ENCODE measurements around the gene DHPS. TPM values are rescaled to one million over a fixed set of nuclear protein-coding genes. Genes with fewer than 3 reads are reported as not detected.
"Not testable (repeated sequence)": the region's sequence is repeated elsewhere in the genome, so short reads cannot be mapped to it uniquely, and the experiment has no call there.

Gene DHPS
- polyA plus RNA-seq, 10 donors, result 52.3 to 63.0 (median 59.8) TPM

- no peak for DNase-seq
Observed at GRCh38 chr19:12647490-12648071, 34.1 kb downstream of the DHPS start.

- no peak for DNase-seq
Observed at GRCh38 chr19:12647047-12647446, 34.6 kb downstream of the DHPS start.

GRCh38 chr19:12646551-12646950 is 35.1 kb downstream of the DHPS start:
- DNase-seq, result no peak

DNA sequence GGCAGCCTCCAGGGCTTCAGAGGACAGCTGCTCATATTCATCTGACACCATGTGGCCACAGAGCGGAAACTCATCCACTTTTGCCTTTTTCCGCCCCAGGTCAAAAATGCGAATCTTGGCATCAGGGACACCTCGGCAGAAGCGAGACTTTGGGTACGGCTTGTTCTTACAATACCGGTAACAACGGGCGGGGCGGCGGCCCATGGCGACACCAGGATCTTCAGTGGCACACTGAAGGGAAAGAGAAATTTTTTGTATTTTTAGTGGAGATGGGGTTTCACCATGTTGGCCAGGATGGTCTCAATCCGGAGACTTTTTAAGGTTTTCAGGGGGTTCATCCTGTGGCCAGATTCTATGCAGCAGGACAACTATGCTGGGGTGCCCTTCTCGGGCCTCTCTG is 38.0 kb downstream of the DHPS start:
- DNase-seq, result not testable (repeated sequence)

DNA sequence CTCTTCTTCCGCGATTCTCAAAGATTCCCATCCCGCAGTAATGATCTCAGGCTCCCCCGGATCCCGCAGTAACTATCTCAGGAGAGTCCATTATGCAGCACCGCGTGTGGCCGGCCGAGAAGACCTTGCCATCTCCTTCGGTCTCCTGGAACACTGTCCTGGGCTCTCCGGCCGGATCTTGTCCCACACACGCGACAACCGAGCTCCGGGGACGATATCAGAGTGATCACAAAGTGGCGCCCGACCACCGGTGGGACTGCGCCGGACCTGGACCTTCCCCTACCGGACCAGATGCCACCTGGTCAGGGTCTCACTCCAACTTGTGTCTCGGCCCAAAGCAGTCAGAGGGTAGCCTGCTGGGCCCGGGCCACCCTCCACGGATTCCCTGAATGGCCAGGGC is 39.2 kb downstream of the DHPS start:
- DNase-seq, result no peak

GRCh38 chr19:12641456-12641855 is 40.2 kb downstream of the DHPS start:
- DNase-seq, result no peak

- peak; percentile 61 to 83 (median 72) for DNase-seq
Observed at GRCh38 chr19:12639901-12640613, 41.6 kb downstream of the DHPS start.

GRCh38 chr19:12638611-12639182 is 43.0 kb downstream of the DHPS start:
- DNase-seq, result no peak

DNA sequence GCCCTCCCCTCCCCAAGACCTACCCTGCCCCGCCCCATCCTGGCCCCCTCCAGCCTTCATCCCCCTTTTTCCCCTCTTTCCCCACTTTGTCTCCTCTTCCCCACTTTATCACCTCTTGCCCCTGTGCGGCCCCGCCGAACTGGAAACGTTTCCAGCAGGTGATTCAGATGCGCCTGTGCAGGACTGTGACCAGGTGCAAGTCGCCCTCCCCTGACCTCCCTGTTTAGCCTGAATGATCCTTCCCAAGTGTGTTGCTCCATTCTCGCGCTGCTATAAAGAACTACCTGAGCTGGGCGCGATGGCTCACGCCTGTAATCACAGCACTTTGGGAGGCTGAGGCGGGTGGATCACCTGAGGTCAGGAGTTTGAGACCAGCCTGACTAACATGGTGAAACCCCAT is 45.0 kb downstream of the DHPS start:
- DNase-seq, result no peak

DNA sequence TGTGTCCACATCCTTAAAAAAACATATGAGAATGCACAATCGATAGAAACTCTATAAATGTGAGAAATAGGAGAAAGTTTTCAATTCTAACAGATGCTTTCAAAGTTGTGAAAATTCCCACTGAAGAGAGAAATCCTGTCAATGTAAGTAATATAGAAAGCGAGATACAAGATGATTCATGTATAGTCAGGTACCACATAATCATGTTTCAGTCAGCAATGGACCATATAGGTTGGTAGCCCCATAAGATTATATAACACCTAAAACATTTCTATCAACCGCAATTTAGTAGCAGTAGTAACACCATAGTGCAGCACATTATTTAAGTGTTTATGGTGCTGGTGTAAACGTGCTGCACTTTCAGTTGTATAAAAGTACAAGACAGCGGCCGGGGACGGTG is 52.5 kb downstream of the DHPS start:
- no peak for DNase-seq

DNA sequence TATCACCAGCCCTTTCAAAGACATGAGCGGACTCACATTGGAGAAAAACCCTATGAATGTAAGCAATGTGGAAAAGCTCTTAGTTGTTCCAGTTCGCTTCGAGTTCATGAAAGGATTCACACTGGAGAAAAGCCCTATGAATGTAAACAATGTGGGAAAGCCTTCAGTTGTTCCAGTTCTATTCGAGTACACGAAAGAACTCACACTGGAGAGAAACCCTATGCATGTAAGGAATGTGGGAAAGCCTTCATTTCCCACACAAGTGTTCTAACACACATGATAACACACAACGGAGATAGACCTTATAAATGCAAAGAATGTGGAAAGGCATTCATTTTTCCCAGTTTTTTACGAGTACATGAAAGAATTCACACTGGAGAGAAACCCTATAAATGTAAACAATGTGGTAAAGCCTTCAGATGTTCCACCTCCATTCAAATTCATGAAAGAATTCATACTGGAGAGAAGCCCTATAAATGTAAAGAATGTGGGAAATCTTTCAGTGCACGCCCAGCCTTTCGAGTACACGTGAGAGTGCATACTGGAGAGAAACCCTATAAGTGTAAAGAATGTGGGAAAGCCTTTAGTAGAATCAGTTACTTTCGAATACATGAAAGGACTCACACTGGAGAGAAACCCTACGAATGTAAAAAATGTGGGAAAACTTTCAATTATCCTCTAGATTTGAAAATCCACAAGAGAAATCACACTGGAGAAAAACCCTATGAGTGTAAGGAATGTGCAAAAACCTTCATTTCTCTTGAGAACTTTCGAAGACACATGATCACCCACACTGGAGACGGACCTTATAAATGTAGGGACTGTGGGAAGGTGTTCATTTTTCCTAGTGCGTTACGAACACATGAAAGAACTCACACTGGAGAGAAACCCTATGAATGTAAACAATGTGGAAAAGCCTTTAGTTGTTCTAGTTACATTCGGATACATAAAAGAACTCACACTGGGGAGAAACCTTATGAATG is 53.3 kb downstream of the DHPS start:
- DNase-seq, result no peak

GRCh38 chr19:12626958-12627357 is 54.7 kb downstream of the DHPS start:
- no peak for DNase-seq

Other genes with a start within 250 kb of the DHPS start
- gene ZNF443, start 240.9 kb downstream of the DHPS start, polyA plus RNA-seq (ENCODE audit: insufficient read length in 10 of 10), result 1 to 10 TPM; 2.7 to 4.7 (median 3.6) TPM
- gene ZNF709, start 197.1 kb downstream of the DHPS start, polyA plus RNA-seq (ENCODE audit: insufficient read length in 10 of 10), result 1 to 10 TPM; 1.8 to 4.1 (median 2.9) TPM
- 1 to 10 TPM; 3.2 to 5.9 (median 4.8) TPM for gene ZNF564, start 130.4 kb downstream of the DHPS start, polyA plus RNA-seq (ENCODE audit: insufficient read length in 10 of 10)
- gene ZNF490, start 71.1 kb downstream of the DHPS start, polyA plus RNA-seq (ENCODE audit: insufficient read length in 10 of 10), result 1 to 10 TPM; 1.5 to 4.6 (median 2.9) TPM
- 10 to 100 TPM in 9 of 10 donors, 1 to 10 TPM in 1; 7.7 to 17.5 (median 13.7) TPM for gene ZNF791, start 71.0 kb downstream of the DHPS start, polyA plus RNA-seq (ENCODE audit: insufficient read length in 10 of 10)
- gene MAN2B1, start 15.1 kb downstream of the DHPS start, polyA plus RNA-seq (ENCODE audit: insufficient read length in 10 of 10), result 10 to 100 TPM; 23.1 to 38.2 (median 27.9) TPM
- 10 to 100 TPM in 6 of 10 donors, 1 to 10 TPM in 4; 5.8 to 13.2 (median 10.6) TPM for gene WDR83, start 15.1 kb downstream of the DHPS start, polyA plus RNA-seq (ENCODE audit: insufficient read length in 10 of 10)
- gene GNG14, start 6.1 kb upstream of the DHPS start, polyA plus RNA-seq (ENCODE audit: insufficient read length in 10 of 10), result not detected
- 1 to 10 TPM; 2.5 to 6.3 (median 4.1) TPM for gene FBXW9, start 14.8 kb upstream of the DHPS start, polyA plus RNA-seq (ENCODE audit: insufficient read length in 10 of 10)
- 10 to 100 TPM; 44.6 to 69.5 (median 54.9) TPM for gene TNPO2, start 42.1 kb upstream of the DHPS start, polyA plus RNA-seq (ENCODE audit: insufficient read length in 10 of 10)
- gene TRIR, start 52.8 kb upstream of the DHPS start, polyA plus RNA-seq (ENCODE audit: insufficient read length in 10 of 10), result 100 to 1,000 TPM; 130 to 217 (median 172) TPM
- gene GET3, start 55.6 kb upstream of the DHPS start, polyA plus RNA-seq (ENCODE audit: insufficient read length in 10 of 10), result 10 to 100 TPM; 36.3 to 54.8 (median 41.8) TPM
- not detected for gene BEST2, start 69.9 kb upstream of the DHPS start, polyA plus RNA-seq (ENCODE audit: insufficient read length in 10 of 10)
- gene HOOK2, start 93.7 kb upstream of the DHPS start, polyA plus RNA-seq (ENCODE audit: insufficient read length in 10 of 10), result 10 to 100 TPM; 15.9 to 42.5 (median 22.4) TPM
- 100 to 1,000 TPM in 1 of 10 donors, 10 to 100 TPM in 9; 13.8 to 217 (median 45.0) TPM for gene JUNB, start 109.6 kb upstream of the DHPS start, polyA plus RNA-seq (ENCODE audit: insufficient read length in 10 of 10)
- 100 to 1,000 TPM; 135 to 183 (median 163) TPM for gene PRDX2, start 119.9 kb upstream of the DHPS start, polyA plus RNA-seq (ENCODE audit: insufficient read length in 10 of 10)
- gene THSD8, start 120.2 kb upstream of the DHPS start, polyA plus RNA-seq (ENCODE audit: insufficient read length in 10 of 10), result 1 to 10 TPM; 1.3 to 6.3 (median 3.3) TPM
- 10 to 100 TPM; 13.4 to 36.2 (median 19.9) TPM for gene RNASEH2A, start 124.7 kb upstream of the DHPS start, polyA plus RNA-seq (ENCODE audit: insufficient read length in 10 of 10)
- gene RTBDN, start 152.7 kb upstream of the DHPS start, polyA plus RNA-seq (ENCODE audit: insufficient read length in 10 of 10), result not detected
- under 1 TPM in 9 of 10 donors, not detected in 1; 0.11 to 0.91 (median 0.66) TPM for gene MAST1, start 156.6 kb upstream of the DHPS start, polyA plus RNA-seq (ENCODE audit: insufficient read length in 10 of 10)
- 10 to 100 TPM in 4 of 10 donors, 1 to 10 TPM in 6; 6.1 to 13.9 (median 9.4) TPM for gene DNASE2, start 199.6 kb upstream of the DHPS start, polyA plus RNA-seq (ENCODE audit: insufficient read length in 10 of 10)
- 1 to 10 TPM in 3 of 10 donors, under 1 TPM in 7; 0.19 to 1.6 (median 0.68) TPM for gene KLF1, start 205.3 kb upstream of the DHPS start, polyA plus RNA-seq (ENCODE audit: insufficient read length in 10 of 10)
- 10 to 100 TPM; 19.1 to 33.2 (median 27.2) TPM for gene GCDH, start 209.3 kb upstream of the DHPS start, polyA plus RNA-seq (ENCODE audit: insufficient read length in 10 of 10)
- 1 to 10 TPM; 1.7 to 5.8 (median 2.6) TPM for gene SYCE2, start 237.4 kb upstream of the DHPS start, polyA plus RNA-seq (ENCODE audit: insufficient read length in 10 of 10)

Data from muscle of back (tissue), 11 donors.